Neuron (in vitro differentiated cells): Measurements from ENCODE around the gene BPNT1.
A peak's percentile ranks its signal among the peaks of the same experiment; 100 is the strongest.
"Not testable (repeated sequence)": the region's sequence is repeated elsewhere in the genome, so short reads cannot be mapped to it uniquely, and the experiment has no call there.

Experiments used
- H2AFZ ChIP-seq: one replicate; pipeline ENCODE4 v1.6.1; 2013; ENCODE audit warnings: low read depth, mild to moderate bottlenecking, inconsistent platforms, low read length, moderate library complexity
- H3K27me3 ChIP-seq: one replicate; pipeline ENCODE4 v1.6.1; 2013; ENCODE audit warnings: low read length; ENCODE audit not compliant: insufficient read depth
- H3K36me3 ChIP-seq: one replicate; pipeline ENCODE4 v1.6.1; 2013; ENCODE audit warnings: low read length; ENCODE audit not compliant: insufficient read depth
- H3K4me1 ChIP-seq: one replicate; pipeline ENCODE4 v1.6.1; 2013; ENCODE audit warnings: low read length; ENCODE audit not compliant: insufficient read depth
- H3K4me3 ChIP-seq: 2 replicates; pipeline ENCODE4 v1.5.1; 2013; ENCODE audit warnings: mild to moderate bottlenecking, low read length, moderate library complexity
- H3K9me3 ChIP-seq: one replicate; pipeline ENCODE4 v1.6.1; 2013; ENCODE audit warnings: low read length

The BPNT1 gene

DNA sequence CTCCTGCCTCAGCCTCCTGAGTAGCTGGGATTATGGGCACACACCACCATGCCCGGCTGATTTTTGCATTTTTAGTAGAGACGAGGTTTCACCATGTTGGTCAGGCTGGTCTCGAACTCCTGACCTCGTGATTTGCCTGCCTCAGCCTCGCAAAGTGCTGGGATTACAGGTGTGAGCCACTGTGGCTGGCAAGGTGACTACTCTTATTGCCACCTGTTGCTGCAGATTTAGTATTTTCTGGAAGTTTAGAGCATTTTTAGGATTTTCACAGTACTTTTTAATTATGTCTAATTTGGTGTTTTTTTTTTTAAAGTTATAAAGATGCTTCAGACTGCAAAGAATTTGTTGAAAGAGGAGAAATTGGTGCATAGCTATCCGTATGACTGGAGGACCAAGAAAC, 20.9 kb upstream of the BPNT1 start:
- not testable (repeated sequence) for H3K9me3 ChIP-seq
- H3K36me3 ChIP-seq, result peaks cover 77% of the 10 kb centered on the region

DNA sequence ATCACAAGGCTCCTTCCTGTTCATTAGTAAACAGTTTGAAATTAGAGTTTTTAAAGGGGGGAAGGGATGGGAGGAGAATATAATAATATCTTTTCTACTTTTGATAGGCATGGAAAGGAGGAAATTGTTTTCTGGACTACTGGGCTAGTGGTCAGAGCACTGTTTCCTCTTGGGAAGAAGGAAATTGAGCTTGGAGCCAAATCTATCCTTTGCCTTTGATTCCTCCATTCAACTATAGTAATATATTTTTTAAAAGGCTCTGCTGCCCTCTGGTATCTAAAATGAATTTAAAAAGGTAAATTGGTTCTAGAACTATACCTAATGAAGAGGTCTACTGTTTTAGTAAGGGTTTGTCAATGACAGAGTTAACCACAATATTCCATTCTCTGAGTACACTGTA, 10.2 kb upstream of the BPNT1 start:
- Histone ChIP-seq H3K4me3 (no peak overlapping the region), H3K27me3 (no peaks in the 10 kb centered on the region), H3K4me1 (peaks cover 1% of the 10 kb centered on the region), H3K36me3 (peaks cover 60% of the 10 kb centered on the region), H3K9me3 (no peaks in the 10 kb centered on the region), H2AFZ (no peak overlapping the region)

More for the DNA sequence above, 20.9 kb upstream of the BPNT1 start:
- H3K4me3 ChIP-seq, H3K4me1 ChIP-seq, H2AFZ ChIP-seq, H3K27me3 ChIP-seq: not testable (repeated sequence)

DNA sequence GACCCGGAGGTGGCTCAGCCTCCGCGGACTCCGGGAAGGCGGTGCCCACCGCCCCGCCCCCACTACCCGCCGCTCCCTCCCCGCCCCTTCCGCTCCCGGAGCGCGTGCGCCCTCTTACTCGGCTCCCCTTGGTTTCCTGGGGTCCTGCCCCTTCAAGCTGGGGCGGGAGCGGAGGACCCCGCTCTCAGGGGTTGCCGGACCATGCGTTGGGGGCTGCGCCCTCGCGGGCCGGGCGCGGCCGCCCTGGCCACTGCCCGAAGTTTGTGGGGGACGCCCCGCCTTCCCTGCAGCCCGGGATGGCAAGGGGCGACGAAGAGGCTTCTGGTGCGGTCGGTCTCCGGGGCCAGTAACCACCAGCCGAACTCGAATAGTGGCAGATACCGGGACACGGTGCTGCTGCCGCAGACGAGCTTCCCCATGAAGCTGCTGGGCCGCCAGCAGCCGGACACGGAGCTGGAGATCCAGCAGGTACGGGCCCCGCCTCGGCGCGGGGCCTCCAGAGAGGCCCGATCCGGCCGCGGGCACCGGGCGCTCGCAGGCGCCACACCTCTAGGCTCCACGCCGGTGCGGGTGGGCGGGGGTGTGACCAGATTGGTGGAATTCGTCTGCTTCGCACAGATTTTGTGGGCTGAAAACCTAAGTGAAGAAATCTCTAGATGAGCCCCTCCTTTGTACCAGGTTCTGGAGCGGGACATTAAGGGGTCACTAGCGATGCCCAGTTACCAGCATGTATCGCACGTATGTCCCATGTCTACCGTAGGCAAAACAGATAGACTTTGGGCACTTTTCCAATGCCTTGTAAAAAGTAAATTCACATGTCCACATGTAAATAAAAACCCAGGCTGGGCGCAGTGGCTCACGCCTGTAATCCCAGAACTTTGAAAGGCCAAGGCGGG, 4.7 kb upstream of the BPNT1 start, which contains the start of gene IARS2:
IARS2 (plus strand) TSS at position 117 of the 896 bp plus-strand sequence; CDS start at position 202, 85 bp downstream.
- Histone ChIP-seq H3K36me3 (peaks cover 14% of the 10 kb centered on the region), H3K9me3 (no peaks in the 10 kb centered on the region), H2AFZ (peak within 1 kb of the TSS; percentile 98), H3K4me3 (peak within 1 kb of the TSS; percentile 100), H3K27me3 (no peaks in the 10 kb centered on the region), H3K4me1 (peaks cover 14% of the 10 kb centered on the region)

DNA sequence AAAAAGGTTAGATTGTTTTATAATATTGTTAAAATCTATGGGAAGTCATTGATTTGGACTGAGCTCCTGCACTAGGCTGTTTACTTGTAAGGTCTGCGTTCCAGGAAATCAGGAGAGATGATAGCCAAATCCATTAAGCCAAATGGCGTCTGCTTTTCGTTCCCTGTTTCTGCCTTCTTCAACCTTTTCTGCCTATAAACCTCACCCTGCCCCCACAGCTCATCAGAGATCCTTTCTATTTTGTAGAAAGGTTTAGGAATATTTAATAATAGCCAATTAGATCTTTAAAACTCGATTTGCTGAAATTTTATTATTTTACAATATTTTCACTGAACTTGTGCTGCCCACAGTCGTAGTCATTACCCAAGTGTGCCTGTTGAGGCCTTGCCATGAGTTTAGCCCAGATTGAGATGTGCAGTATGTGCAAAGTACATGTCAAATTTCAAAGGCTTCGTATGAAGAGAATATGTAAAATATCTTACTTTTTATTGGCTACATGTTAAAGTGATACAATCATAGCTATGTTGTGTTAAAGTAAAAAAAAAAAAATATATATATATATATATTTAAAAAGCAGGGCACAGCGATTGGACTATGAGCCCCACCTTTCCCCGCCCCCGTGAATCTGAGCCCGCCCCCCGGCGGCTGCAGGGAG, 3.9 kb upstream of the BPNT1 start:
- Histone ChIP-seq H3K27me3 (no peaks in the 10 kb centered on the region), H3K36me3 (peaks cover 11% of the 10 kb centered on the region), H2AFZ (peak overlapping the region; percentile 46), H3K4me3 (peak overlapping the region; percentile 48), H3K9me3 (no peaks in the 10 kb centered on the region), H3K4me1 (peaks cover 14% of the 10 kb centered on the region)

DNA sequence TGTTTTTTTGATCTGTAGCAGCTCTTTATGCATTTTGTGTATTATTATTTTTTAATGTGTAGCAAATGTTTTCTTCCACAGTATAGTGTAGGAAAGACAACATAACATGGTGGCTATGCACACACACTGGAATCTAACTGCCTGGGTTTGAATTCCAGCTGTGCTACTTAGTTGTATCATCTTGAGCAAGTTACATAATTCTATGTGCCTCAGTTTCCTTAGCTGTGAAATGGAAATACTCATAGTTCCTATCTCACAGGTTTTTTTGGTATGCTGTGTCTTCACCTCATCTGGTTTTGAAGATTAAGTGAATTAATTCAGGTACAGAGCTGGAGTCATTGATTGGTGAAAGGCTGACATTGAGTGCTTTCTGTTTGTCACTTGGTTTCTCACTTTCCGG, 3.1 kb upstream of the BPNT1 start:
- no peaks in the 10 kb centered on the region for H3K27me3 ChIP-seq
- no peak overlapping the region for H3K4me3 ChIP-seq
- H2AFZ ChIP-seq, result peak overlapping the region; percentile 46
- peaks cover 14% of the 10 kb centered on the region for H3K4me1 ChIP-seq
- H3K36me3 ChIP-seq, result peaks cover 7% of the 10 kb centered on the region
- no peaks in the 10 kb centered on the region for H3K9me3 ChIP-seq

DNA sequence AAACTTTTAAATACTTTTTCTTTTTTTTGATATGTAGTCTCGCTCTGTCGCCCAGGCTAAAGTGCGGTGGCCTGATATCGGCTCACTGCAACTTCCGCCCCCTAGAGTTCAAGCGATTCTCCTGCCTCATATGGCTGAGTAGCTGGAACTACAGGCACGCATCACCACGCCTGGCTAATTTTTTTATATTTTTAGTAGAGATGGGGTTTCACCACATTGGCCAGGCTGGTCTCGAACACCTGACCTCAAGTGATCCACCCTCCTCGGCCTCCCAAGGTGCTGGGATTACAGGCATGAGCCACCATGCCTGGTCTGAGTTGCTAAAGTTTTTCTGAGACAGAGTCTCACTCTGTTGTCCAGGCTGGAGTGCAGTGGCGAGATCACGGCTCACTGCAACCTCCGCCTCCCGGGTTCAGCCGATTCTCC, 3.3 kb downstream of the BPNT1 start:
- H3K9me3 ChIP-seq, H2AFZ ChIP-seq, H3K4me3 ChIP-seq, H3K4me1 ChIP-seq, H3K36me3 ChIP-seq, H3K27me3 ChIP-seq: not testable (repeated sequence)

DNA sequence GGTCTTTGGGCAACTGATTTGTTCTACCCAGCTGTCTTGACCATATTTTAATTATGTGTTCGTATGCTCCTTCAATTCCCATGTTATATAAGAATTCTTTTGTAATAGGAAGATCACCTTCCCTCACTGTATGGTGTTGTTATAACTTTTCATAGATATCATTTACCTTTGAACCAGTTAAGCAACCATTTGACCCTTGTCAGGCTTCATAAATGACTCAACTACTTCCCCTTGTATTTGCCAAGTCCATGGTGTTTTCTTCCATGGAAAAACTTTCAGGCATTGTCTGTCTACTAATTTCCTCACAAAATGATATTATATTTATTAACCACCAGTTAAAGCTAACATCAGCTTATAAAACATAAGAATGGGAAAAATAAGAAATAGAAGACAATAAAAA, 5.1 kb downstream of the BPNT1 start:
- Histone ChIP-seq H2AFZ (no peak overlapping the region), H3K36me3 (no peaks in the 10 kb centered on the region), H3K27me3 (no peaks in the 10 kb centered on the region), H3K4me1 (no peaks in the 10 kb centered on the region), H3K4me3 (no peak overlapping the region), H3K9me3 (no peaks in the 10 kb centered on the region)

DNA sequence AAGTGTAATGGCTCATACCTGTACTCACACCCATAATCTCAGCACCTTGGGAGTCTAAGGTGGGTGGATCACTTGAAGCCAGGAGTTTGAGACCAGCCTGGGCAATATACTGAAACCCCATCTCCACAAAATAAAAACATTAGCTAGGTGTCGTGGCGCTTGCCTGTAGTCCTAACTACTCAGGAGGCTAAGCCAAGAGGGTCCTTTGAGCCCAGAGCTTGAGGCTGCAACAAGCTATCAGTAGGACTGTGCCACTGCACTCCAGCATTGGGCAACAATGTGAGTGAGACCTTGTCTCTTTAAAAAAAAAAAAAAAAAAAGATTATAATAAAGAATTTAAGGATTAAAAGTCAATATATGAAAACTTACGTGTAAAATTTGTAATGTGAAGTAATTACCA, 11.7 kb downstream of the BPNT1 start:
- no peaks in the 10 kb centered on the region for H3K4me1 ChIP-seq
- H3K27me3 ChIP-seq, result no peaks in the 10 kb centered on the region

DNA sequence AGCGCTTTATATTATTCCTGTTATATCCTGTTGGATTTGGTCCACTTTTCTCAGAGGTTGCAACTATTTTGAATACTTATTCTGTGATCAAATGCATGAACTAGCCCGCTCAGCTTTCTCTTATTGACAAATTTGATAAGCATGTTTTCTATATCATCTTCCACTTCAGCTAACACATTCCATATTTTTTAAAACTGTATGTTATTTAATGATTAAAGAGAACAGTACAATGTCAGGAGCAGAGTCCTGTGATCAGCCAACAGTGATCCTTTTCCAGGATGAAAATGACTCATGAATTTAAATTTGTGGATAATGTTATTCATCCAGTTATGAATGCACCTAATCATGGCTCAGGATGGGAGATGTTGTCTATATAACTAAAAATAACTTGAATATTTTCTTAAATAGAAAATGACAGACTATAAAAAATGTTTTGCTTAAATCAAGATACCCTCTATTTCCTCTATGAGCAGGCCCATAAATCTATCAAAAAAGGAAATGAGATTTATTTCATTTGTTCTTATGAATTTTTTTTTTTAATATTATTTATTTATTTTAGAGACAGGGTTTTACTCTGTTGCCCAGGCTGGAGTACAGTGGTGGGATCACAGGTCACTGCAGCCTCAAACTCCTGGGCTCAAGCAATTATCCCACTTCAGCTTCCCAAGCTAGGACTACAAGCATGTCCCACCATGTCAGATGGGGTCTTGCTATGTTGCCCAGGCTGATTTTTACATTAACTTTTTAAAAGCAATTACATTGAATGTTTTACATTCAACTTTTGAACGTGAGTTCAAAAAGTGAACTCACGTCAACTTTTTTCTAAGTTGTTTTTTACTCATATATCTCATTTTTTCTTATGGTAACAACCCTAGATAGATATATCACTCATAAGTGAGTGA, 12.5 kb downstream of the BPNT1 start:
- Histone ChIP-seq H3K4me1 (no peaks in the 10 kb centered on the region), H2AFZ (no peak overlapping the region), H3K9me3 (no peaks in the 10 kb centered on the region), H3K36me3 (peaks cover 24% of the 10 kb centered on the region), H3K27me3 (no peaks in the 10 kb centered on the region), H3K4me3 (no peak overlapping the region)

More for the DNA sequence above, 11.7 kb downstream of the BPNT1 start:
- Histone ChIP-seq H3K4me3 (no peak overlapping the region), H3K36me3 (peaks cover 16% of the 10 kb centered on the region), H3K9me3 (no peaks in the 10 kb centered on the region), H2AFZ (no peak overlapping the region)

DNA sequence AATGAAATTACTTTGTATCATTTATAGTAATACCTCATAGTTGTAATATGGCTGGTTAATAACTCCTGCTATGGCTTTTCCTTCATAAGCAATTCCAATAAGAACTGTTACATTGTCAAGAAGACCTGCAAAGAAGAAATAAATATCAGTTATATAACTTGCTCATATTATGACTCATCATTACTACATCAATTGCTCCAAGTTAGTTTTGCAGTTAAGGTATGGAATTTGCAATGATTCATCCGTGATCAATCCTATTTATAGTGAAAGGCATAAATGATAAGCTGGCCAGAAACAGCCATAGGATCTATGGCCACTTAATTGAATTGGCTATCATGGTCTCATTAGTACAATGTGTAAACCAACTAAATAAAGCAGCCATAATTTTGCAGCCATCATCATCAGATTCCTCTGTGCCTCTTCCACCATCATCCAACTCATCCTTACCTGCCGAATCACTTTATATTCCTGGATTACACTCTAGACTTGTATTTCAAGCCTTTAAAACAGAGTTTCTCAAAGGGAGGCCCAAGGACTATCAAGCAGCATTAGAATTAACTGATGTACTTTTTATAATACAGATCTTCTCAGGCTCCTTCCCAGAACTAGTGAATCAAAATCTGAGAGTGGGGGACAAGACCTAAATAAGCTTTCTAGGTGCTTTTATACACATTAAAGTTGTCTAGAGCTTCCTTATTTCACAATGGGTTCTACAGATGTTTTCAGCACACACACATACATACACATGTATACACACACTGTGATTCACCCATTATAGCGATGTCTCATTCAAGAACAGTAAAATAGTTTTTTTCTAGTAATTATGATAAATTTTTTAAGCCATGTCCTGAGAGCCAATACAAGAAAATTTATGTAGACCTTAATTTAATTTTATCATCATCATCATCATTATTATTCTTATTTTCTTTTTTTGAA, 22.1 kb downstream of the BPNT1 start:
- no peak overlapping the region for H3K4me3 ChIP-seq
- H2AFZ ChIP-seq, result no peak overlapping the region
- H3K36me3 ChIP-seq, result peaks cover 34% of the 10 kb centered on the region
- no peaks in the 10 kb centered on the region for H3K9me3 ChIP-seq
- no peaks in the 10 kb centered on the region for H3K4me1 ChIP-seq
- H3K27me3 ChIP-seq, result no peaks in the 10 kb centered on the region

DNA sequence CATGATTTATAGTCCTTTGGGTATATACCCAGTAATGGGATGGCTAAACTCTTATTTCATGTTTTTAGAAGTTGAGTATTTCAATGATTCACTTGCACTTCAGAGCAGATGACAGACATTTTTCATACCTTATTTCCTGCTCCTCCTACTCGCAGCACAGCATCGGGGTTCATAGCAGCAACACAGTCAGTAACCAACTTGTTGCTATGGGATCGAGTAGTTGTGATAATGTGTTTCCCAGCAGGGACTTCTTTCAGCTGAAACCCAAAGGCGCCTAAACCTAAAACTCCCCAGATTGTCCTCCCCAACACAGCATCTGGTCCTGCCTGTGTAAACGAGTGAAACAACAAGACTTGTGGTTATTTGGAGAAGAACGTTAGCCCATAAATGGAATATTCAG, 27.0 kb downstream of the BPNT1 start:
- H3K4me1 ChIP-seq, result no peaks in the 10 kb centered on the region
- H3K4me3 ChIP-seq, result no peak overlapping the region
- H3K36me3 ChIP-seq, result peaks cover 43% of the 10 kb centered on the region
- no peaks in the 10 kb centered on the region for H3K9me3 ChIP-seq
- no peaks in the 10 kb centered on the region for H3K27me3 ChIP-seq
- no peak overlapping the region for H2AFZ ChIP-seq

DNA sequence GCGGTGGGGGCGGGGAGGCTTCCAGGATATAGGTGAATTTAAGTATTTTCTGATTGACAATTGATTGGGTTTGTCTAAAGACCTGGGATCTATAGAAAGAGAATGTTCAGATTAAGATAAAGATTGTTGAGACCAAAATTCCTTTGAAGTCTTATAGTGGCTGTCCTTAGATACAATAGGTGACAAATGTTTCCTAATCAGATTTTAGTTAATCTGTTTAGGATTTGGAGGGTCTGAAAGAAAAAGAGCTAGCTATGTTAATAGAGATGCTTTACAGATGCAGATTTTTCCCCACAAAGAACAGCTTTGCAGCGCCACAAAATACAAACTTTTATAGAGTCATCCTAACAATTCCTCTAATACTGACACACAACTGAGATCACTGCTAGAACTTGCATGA, 28.7 kb downstream of the BPNT1 start:
- Histone ChIP-seq H3K4me1 (no peaks in the 10 kb centered on the region), H2AFZ (no peak overlapping the region), H3K4me3 (no peak overlapping the region), H3K36me3 (peaks cover 32% of the 10 kb centered on the region), H3K9me3 (no peaks in the 10 kb centered on the region), H3K27me3 (no peaks in the 10 kb centered on the region)
